ENCODE data around the gene PTPN9.
A peak's percentile ranks its signal among the peaks of the same experiment; 100 is the strongest.

The PTPN9 gene

DNA sequence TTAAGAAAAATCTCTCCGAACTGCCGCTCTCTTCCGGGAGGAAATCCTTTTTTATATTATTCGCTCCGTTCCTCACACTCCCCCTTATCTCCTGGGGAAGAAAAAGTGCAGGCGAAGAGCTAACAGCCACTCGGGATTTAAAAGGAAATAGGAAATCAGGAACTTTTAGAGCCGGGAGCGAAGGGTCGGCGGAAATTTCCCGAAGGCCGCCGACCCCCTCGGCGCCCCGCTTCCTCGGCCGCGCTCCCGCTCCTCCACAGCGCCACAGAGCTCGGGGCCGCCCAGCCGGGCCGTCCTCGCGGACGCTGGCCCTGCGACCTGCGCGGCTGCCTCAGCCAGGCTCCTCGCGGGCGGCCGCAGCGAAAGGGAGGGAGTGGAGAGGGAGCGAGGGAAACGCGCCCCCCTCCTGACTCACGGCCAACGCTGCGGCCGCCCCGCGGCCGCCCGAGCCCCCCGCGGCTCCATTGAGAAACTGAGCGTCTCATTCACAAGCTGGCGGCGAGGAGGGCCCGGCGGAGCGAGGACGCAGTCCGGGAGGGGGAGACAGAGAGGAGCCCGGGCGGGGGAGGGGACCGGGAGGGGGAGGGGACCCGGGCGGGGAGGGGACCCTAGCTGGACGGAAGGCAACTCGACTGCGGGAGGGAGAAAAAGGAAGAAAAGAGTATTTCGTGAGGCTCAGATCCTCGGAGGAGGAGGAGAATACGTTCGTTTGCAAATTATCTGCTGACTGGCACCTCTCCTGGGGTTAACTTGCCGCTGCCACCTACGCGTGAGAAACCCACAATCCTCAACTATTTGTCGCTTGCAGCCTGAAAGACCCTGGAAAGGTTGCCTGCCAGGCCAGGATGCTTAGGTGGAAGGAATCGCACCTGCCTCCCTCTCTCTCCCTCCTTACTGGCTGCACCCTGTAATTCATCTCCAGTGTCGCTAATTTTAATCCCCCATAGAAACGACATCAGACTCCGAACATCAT, at the start of gene PTPN9:
TSS of gene PTPN9 (minus strand) at position 368 of the 973 bp plus-strand sequence. CDS start 539 bp downstream, outside the sequence.
- Histone ChIP-seq H3K27me3 (ENCODE audit: control insufficient read depth in 1 of 2, insufficient read depth in 2 of 2, low read length in 2 of 2) (no peaks in the 10 kb centered on the region), H3K9me3 (ENCODE audit: control insufficient read depth in 2 of 2, low read length in 2 of 2) (no peaks in the 10 kb centered on the region)

DNA sequence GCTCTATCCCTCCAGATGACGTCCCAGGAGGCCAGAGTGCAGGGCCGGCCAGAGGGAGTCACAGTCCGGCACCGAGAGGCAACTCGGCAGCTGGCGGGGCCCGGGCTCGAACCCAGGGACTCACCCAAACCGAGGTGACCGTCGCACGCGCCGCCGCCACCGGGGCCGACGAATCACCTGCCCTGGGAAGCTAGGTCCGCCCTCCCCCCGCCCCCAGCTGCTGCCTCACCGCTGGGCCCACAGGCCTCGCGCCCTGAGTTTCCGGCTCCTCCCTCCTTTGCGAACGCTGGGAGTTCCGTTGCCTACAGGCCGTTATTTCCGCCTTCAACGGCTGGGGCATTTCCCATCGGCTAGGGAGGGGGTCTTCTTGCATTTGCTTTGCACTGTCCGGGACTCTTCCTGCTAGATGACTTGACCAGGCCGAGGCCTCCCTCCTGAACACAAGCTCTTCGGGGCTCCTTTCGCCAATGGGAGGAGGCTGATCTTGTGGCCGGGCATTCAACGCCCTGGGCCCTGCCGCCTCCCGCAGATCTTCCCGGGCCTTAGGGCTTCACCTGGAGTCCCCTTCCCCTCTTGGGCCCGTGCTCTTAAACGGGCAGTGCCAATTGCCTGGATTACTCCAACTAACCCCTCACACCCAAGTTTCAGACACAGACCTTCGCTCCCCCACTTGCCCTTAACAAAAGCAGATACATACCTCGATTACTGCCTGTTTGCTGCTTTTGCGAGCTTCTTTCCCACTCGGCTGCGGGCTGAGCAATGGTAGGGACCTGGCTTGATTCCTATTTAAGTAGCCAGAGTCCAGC, 46.6 kb upstream of the PTPN9 start, which contains the start of gene SNUPN:
TSS of gene SNUPN (minus strand) at position 184 of the 806 bp plus-strand sequence. CDS start 4,674 bp downstream, outside the sequence.
- H3K27ac ChIP-seq (ENCODE audit: low read length) = peak within 1 kb of the TSS; percentile 95
- no peaks in the 10 kb centered on the region for H3K36me3 ChIP-seq (ENCODE audit: control insufficient read depth in 2 of 2, insufficient read depth in 2 of 2, low read length in 2 of 2)
- no peaks in the 10 kb centered on the region for H3K9me3 ChIP-seq (ENCODE audit: control insufficient read depth in 2 of 2, low read length in 2 of 2)
- peak within 1 kb of the TSS; percentile 90 to 91 for H3K9ac ChIP-seq (ENCODE audit: low read length in 2 of 2)
- no peaks in the 10 kb centered on the region for H3K27me3 ChIP-seq (ENCODE audit: control insufficient read depth in 1 of 2, insufficient read depth in 2 of 2, low read length in 2 of 2)
- H3K4me3 ChIP-seq (ENCODE audit: low read length in 2 of 2) = peak within 1 kb of the TSS; percentile 95 to 96
- peaks cover 6% of the 10 kb centered on the region for H3K4me1 ChIP-seq (ENCODE audit: control insufficient read depth, insufficient read depth, low read length)

More for the DNA sequence above, at the start of gene PTPN9:
- Histone ChIP-seq H3K9ac (ENCODE audit: low read length in 2 of 2) (peak within 1 kb of the TSS; percentile 72 to 89), H3K4me3 (ENCODE audit: low read length in 2 of 2) (peak within 1 kb of the TSS; percentile 78 to 86), H3K36me3 (ENCODE audit: control insufficient read depth in 2 of 2, insufficient read depth in 2 of 2, low read length in 2 of 2) (peaks cover 0 to under 1% of the 10 kb centered on the region in 2 donors), H3K4me1 (ENCODE audit: control insufficient read depth, insufficient read depth, low read length) (peaks cover 15% of the 10 kb centered on the region), H3K27ac (ENCODE audit: low read length) (peak within 1 kb of the TSS; percentile 75)

DNA sequence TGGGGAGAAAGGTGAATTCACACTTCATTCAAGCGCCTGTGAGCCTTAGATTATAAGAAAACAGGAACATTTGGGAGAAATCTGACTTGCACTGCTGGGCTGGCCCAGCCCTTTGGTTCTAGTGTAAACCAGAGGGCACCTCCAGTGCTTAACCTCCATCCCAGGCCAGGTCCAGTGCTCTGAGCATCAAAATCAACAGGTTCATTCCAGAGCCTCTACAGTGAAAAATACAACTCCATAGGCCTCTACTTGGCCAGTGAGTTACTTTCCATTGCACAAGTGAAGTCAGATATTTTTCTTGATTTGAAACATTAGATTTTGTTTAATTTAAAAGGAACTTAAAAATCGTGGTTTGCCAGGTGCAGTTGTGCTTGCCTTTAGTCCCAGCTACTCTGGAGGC, 43.4 kb upstream of the PTPN9 start:
- peaks cover 5 to 10% of the 10 kb centered on the region in 2 donors for H3K36me3 ChIP-seq (ENCODE audit: control insufficient read depth in 2 of 2, insufficient read depth in 2 of 2, low read length in 2 of 2)
- no peak overlapping the region for H3K27ac ChIP-seq (ENCODE audit: low read length)
- no peak overlapping the region for H3K9ac ChIP-seq (ENCODE audit: low read length in 2 of 2)
- H3K9me3 ChIP-seq (ENCODE audit: control insufficient read depth in 2 of 2, low read length in 2 of 2) = no peaks in the 10 kb centered on the region
- no peak overlapping the region for H3K4me3 ChIP-seq (ENCODE audit: low read length in 2 of 2)
- H3K27me3 ChIP-seq (ENCODE audit: control insufficient read depth in 1 of 2, insufficient read depth in 2 of 2, low read length in 2 of 2) = no peaks in the 10 kb centered on the region
- peaks cover 8% of the 10 kb centered on the region for H3K4me1 ChIP-seq (ENCODE audit: control insufficient read depth, insufficient read depth, low read length)

DNA sequence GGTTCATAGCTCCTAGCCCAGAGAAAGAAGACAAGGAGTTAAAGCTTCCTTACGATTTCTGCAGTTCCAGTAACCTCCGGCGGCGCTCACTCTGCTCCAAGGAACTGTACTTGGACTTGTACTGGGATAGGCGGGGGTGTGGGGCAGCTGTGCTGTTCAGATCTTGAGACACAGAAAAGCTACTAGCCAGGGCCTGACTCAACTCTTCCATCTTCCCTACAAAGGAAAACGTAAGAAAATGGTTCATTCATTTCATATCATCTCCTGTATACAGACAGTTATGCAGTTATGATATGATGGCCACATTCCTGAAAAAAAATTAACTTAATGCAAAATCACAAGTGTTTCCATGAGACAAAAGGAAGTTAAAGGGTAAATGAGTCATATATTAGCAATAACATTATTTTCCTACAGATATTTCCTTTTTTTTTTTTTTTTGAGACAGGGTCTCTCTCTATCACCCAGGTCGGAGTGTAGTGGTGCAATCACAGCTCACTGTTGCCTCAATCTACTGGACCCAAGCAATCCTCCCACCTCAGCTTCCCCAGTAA, 41.8 kb upstream of the PTPN9 start:
- peak overlapping the region in 1 of 2 donors; percentile 40 for H3K4me3 ChIP-seq (ENCODE audit: low read length in 2 of 2)
- H3K4me1 ChIP-seq (ENCODE audit: control insufficient read depth, insufficient read depth, low read length) = peaks cover 3% of the 10 kb centered on the region
- H3K9ac ChIP-seq (ENCODE audit: low read length in 2 of 2) = peak overlapping the region; percentile 4 to 51
- no peaks in the 10 kb centered on the region for H3K9me3 ChIP-seq (ENCODE audit: control insufficient read depth in 2 of 2, low read length in 2 of 2)
- peaks cover 17 to 18% of the 10 kb centered on the region in 2 donors for H3K36me3 ChIP-seq (ENCODE audit: control insufficient read depth in 2 of 2, insufficient read depth in 2 of 2, low read length in 2 of 2)
- H3K27ac ChIP-seq (ENCODE audit: low read length) = peak overlapping the region; percentile 37
- no peaks in the 10 kb centered on the region for H3K27me3 ChIP-seq (ENCODE audit: control insufficient read depth in 1 of 2, insufficient read depth in 2 of 2, low read length in 2 of 2)

DNA sequence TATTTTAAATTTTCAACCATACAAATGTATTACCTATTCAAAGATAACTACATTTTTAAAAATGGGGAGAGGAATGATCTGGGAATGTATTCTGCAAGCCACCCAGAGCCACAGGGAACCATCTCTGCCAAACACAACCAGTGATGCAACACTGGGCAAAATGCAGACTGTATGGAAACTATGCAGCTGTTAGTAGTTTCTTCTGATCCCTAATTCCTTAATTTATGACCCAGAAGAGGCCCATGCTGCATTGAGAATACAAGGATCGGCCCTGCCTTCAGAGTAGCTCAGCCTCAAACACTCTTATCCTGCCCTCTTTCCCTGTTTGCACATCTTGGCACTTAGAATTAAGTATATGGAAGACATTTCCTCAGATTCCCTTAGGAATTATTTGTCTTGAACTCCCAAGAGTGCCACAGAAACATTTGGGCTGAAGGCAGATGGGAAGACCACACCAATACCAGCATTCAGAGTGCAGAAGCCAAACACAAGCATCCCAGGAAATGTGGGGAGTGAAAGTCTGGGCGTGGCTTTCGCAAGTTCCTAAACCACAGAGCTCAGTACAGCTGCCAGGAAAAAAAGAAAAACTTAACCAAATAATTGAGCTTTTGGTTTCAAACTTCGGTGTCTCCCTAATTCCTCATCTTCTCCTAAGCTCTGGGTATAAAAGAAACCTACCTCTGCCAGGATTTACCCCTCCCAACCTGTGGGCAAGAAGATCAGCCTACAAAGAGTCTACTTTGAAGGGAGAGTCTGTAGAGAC, 41.1 kb upstream of the PTPN9 start:
- Histone ChIP-seq H3K36me3 (ENCODE audit: control insufficient read depth in 2 of 2, insufficient read depth in 2 of 2, low read length in 2 of 2) (peaks cover 20 to 21% of the 10 kb centered on the region in 2 donors), H3K9ac (ENCODE audit: low read length in 2 of 2) (peak overlapping the region; percentile 4 to 51), H3K27ac (ENCODE audit: low read length) (peak overlapping the region; percentile 37), H3K27me3 (ENCODE audit: control insufficient read depth in 1 of 2, insufficient read depth in 2 of 2, low read length in 2 of 2) (no peaks in the 10 kb centered on the region), H3K9me3 (ENCODE audit: control insufficient read depth in 2 of 2, low read length in 2 of 2) (no peaks in the 10 kb centered on the region), H3K4me3 (ENCODE audit: low read length in 2 of 2) (peak overlapping the region in 1 of 2 donors; percentile 40), H3K4me1 (ENCODE audit: control insufficient read depth, insufficient read depth, low read length) (peaks cover 2% of the 10 kb centered on the region)

DNA sequence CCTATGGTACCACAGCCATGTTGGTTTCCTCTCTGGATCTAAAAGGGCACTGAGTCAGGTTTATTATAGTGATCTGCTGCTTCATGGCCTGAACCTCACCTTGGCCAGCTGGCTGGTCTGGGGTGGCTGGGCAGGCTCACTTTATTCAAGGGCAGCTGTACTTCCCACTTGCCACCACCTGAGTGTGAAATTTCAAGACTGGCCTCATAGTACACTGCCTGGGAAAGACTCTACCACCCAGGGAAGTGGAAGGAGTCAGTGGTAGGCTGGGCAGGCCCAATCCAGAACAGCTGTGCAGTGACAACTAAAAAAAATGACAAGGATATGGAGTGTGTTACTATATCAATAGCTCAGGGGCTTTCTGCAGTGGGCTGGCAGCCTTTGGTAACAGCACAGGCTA, 37.7 kb upstream of the PTPN9 start:
- Histone ChIP-seq H3K36me3 (ENCODE audit: control insufficient read depth in 2 of 2, insufficient read depth in 2 of 2, low read length in 2 of 2) (peaks cover 30 to 33% of the 10 kb centered on the region in 2 donors), H3K9ac (ENCODE audit: low read length in 2 of 2) (peak overlapping the region in 1 of 2 donors; percentile 13), H3K4me3 (ENCODE audit: low read length in 2 of 2) (no peak overlapping the region), H3K27me3 (ENCODE audit: control insufficient read depth in 1 of 2, insufficient read depth in 2 of 2, low read length in 2 of 2) (no peaks in the 10 kb centered on the region), H3K9me3 (ENCODE audit: control insufficient read depth in 2 of 2, low read length in 2 of 2) (no peaks in the 10 kb centered on the region), H3K4me1 (ENCODE audit: control insufficient read depth, insufficient read depth, low read length) (peaks cover 2% of the 10 kb centered on the region), H3K27ac (ENCODE audit: low read length) (no peak overlapping the region)

DNA sequence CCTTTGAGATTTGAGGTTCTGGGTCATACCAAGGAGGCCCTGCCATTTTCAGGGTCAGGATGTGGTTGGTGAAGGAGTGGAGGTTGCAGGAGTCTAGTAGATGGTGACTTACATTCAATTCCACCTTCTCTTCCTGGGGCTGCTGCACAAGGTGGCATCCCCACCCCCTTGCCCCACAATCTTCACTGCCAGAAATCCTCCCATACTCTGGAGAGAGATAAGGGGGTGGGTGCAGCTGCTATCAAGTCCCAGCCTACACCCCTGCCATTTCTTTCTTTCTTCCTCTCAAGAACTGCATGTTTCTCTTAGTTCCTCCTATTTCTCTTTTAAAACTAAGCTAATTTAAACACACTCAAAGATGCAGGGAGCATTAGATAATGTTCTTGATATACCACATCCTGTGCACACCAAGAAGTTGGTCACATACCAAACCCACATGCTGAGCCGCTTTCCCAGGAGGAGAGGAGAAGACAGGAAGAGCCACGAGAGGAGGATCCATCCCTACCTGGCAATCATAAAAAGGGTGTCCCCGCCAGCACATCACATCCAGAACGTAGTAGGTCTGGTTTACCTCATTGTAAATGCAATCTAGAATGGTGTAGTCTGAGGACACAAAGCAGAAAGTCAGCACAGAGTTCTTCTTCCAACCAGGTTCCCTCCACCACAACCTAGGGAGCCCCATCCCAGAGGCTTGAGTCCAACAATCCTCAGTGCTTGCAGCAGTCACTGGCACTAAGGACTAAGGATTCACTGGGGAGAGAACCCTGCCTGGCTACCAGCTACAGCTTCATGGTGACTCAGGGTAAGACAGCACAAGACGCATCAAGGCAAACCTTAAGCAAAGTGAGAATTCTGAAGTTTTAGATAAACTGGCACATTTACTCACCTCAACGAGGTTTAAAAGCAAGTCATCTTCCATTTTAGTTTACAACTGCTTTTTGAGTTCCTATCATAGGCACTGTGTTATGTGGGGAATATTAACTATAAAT, 27.9 kb upstream of the PTPN9 start:
- Histone ChIP-seq H3K4me1 (ENCODE audit: control insufficient read depth, insufficient read depth, low read length) (no peaks in the 10 kb centered on the region), H3K27me3 (ENCODE audit: control insufficient read depth in 1 of 2, insufficient read depth in 2 of 2, low read length in 2 of 2) (no peaks in the 10 kb centered on the region), H3K27ac (ENCODE audit: low read length) (no peak overlapping the region), H3K9ac (ENCODE audit: low read length in 2 of 2) (no peak overlapping the region), H3K4me3 (ENCODE audit: low read length in 2 of 2) (no peak overlapping the region), H3K9me3 (ENCODE audit: control insufficient read depth in 2 of 2, low read length in 2 of 2) (no peaks in the 10 kb centered on the region), H3K36me3 (ENCODE audit: control insufficient read depth in 2 of 2, insufficient read depth in 2 of 2, low read length in 2 of 2) (peaks cover 38 to 42% of the 10 kb centered on the region in 2 donors)

DNA sequence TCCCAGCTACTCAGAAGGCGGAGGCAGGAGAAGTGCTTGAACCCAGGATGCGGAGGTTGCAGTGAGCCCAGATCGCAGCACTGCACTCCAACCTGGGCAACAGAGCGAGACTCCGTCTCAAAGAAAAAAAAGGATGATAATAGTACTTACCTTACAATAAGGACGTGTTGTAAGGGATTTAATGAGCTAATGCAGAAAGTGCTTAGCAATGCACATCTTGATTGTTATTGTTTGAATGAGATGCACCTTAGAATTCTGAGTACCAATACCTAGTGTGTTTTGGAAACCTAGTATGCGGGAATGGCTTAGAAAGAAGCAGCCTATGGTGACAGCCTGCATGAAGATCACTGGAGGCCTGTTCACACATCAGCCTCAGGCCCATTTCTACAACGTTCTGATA, 26.9 kb upstream of the PTPN9 start:
- H3K9me3 ChIP-seq (ENCODE audit: control insufficient read depth in 2 of 2, low read length in 2 of 2) = no peaks in the 10 kb centered on the region
- no peak overlapping the region for H3K4me3 ChIP-seq (ENCODE audit: low read length in 2 of 2)
- peaks cover 40 to 42% of the 10 kb centered on the region in 2 donors for H3K36me3 ChIP-seq (ENCODE audit: control insufficient read depth in 2 of 2, insufficient read depth in 2 of 2, low read length in 2 of 2)
- H3K9ac ChIP-seq (ENCODE audit: low read length in 2 of 2) = no peak overlapping the region
- H3K27ac ChIP-seq (ENCODE audit: low read length) = no peak overlapping the region
- no peaks in the 10 kb centered on the region for H3K27me3 ChIP-seq (ENCODE audit: control insufficient read depth in 1 of 2, insufficient read depth in 2 of 2, low read length in 2 of 2)
- H3K4me1 ChIP-seq (ENCODE audit: control insufficient read depth, insufficient read depth, low read length) = no peaks in the 10 kb centered on the region

DNA sequence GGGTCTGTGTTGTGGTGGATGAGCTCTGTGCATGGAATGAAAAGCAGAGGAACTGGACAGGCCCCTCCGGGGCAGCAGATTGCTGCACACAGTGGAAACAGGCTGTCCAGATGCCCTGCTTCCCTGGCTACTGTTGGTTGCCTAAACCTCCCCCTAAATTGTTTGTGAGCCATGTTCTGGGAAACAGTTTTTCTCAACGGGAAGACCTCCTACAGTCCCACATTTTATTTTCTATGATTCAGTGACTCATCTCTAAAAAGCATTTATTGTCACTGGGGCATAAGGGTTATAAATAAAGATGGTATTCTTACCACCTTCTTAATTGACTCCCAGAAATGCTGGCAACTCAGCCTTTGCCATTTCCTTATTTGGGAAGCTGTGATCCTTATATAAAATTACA, 20.3 kb upstream of the PTPN9 start:
- H3K27ac ChIP-seq (ENCODE audit: low read length) = peak overlapping the region; percentile 18
- H3K4me3 ChIP-seq (ENCODE audit: low read length in 2 of 2) = no peak overlapping the region
- peaks cover 39 to 45% of the 10 kb centered on the region in 2 donors for H3K36me3 ChIP-seq (ENCODE audit: control insufficient read depth in 2 of 2, insufficient read depth in 2 of 2, low read length in 2 of 2)
- H3K27me3 ChIP-seq (ENCODE audit: control insufficient read depth in 1 of 2, insufficient read depth in 2 of 2, low read length in 2 of 2) = no peaks in the 10 kb centered on the region
- H3K4me1 ChIP-seq (ENCODE audit: control insufficient read depth, insufficient read depth, low read length) = no peaks in the 10 kb centered on the region
- no peaks in the 10 kb centered on the region for H3K9me3 ChIP-seq (ENCODE audit: control insufficient read depth in 2 of 2, low read length in 2 of 2)
- H3K9ac ChIP-seq (ENCODE audit: low read length in 2 of 2) = no peak overlapping the region
